Memory B cell (primary cell): ENCODE results near the gene MTHFS.
A peak's percentile ranks its signal among the peaks of the same experiment; 100 is the strongest.

ENCODE experiments used
- ATAC-seq: fragments of 150-1000 bp; cut with Tn5 transposase; 2 replicates; pipeline ENCODE4 v1.10.0; 2021; ENCODE audit warnings: low read depth, mild to moderate bottlenecking, moderate library complexity
- DNase-seq, 2 donors: peaks; one replicate each; pipeline ENCODE4 v3.0.0; 2022; ENCODE audit warnings: low spot score in 2 of 2
- H3K27ac Mint-ChIP-seq: one replicate; pipeline ENCODE4 v1.8.0; 2022; ENCODE audit warnings: mild to moderate bottlenecking, moderate library complexity, mixed read lengths
- H3K27me3 Mint-ChIP-seq: one replicate; pipeline ENCODE4 v1.8.0; 2022; ENCODE audit warnings: mixed read lengths
- H3K36me3 Mint-ChIP-seq: one replicate; pipeline ENCODE4 v1.8.0; 2022; ENCODE audit warnings: mild to moderate bottlenecking, mixed read lengths
- H3K4me1 Mint-ChIP-seq: one replicate; pipeline ENCODE4 v1.8.0; 2022; ENCODE audit warnings: mixed read lengths
- H3K4me3 Mint-ChIP-seq: one replicate; pipeline ENCODE4 v1.8.0; 2022; ENCODE audit warnings: mild to moderate bottlenecking, moderate library complexity, mixed read lengths
- H3K9me3 Mint-ChIP-seq: one replicate; pipeline ENCODE4 v1.8.0; 2022; ENCODE audit warnings: mixed read lengths

The MTHFS gene

GRCh38 chr15:79875213-79875612 lies 21.6 kb downstream of the MTHFS start:
- Mint-ChIP-seq H3K27me3 (no peaks in the 10 kb centered on the region), H3K9me3 (peaks cover 15% of the 10 kb centered on the region), H3K4me3 (no peak overlapping the region), H3K4me1 (peaks cover 5% of the 10 kb centered on the region), H3K27ac (no peak overlapping the region), H3K36me3 (peaks cover 66% of the 10 kb centered on the region)
- DNase-seq: no peak
- ATAC-seq: no peak

- H3K9me3 Mint-ChIP-seq: peaks cover 13% of the 10 kb centered on the region
- H3K36me3 Mint-ChIP-seq: peaks cover 58% of the 10 kb centered on the region
- no peak overlapping the region for H3K27ac Mint-ChIP-seq
- H3K27me3 Mint-ChIP-seq: no peaks in the 10 kb centered on the region
- H3K4me1 Mint-ChIP-seq: peaks cover 5% of the 10 kb centered on the region
- ATAC-seq (no peak), DNase-seq (no peak)
- H3K4me3 Mint-ChIP-seq: no peak overlapping the region
Observed at GRCh38 chr15:79874242-79874641, 22.6 kb downstream of the MTHFS start.

GRCh38 chr15:79872358-79873017 lies 24.3 kb downstream of the MTHFS start:
- ATAC-seq (peak; percentile 34), DNase-seq (no peak)
- Mint-ChIP-seq H3K9me3 (peaks cover 11% of the 10 kb centered on the region), H3K4me1 (peaks cover 7% of the 10 kb centered on the region), H3K27ac (no peak overlapping the region), H3K4me3 (no peak overlapping the region), H3K36me3 (peaks cover 54% of the 10 kb centered on the region), H3K27me3 (no peaks in the 10 kb centered on the region)

GRCh38 chr15:79868554-79868953 lies 28.3 kb downstream of the MTHFS start:
- H3K36me3 Mint-ChIP-seq: peaks cover 39% of the 10 kb centered on the region
- H3K4me1 Mint-ChIP-seq: peaks cover 9% of the 10 kb centered on the region
- H3K27ac Mint-ChIP-seq: no peak overlapping the region

DNA sequence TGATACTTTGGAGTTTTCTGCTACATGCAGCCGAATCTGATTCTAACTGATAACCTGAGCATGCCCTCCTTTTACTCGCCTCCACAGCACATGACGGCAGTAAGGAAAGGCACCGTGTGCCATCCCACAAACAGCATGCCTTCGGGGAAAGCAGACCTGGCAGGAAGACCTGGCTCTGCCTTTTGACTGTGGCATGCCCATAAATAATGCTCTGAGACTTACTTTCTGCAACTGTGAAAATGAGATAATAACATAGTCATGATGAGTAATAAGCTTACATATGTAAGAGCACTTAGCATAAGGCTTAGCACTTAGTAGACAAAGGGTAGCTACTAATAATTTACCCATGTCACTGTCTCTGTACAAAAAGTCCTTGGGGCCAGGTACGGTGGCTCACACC lies 32.9 kb downstream of the MTHFS start:
- ATAC-seq: no peak
- Mint-ChIP-seq H3K4me1 (peaks cover 13% of the 10 kb centered on the region), H3K4me3 (no peak overlapping the region), H3K9me3 (no peaks in the 10 kb centered on the region), H3K27me3 (no peaks in the 10 kb centered on the region), H3K36me3 (peaks cover 32% of the 10 kb centered on the region), H3K27ac (no peak overlapping the region)
- no peak for DNase-seq

More at GRCh38 chr15:79868554-79868953, 28.3 kb downstream of the MTHFS start:
- DNase-seq (no peak), ATAC-seq (no peak)
- H3K9me3 Mint-ChIP-seq: no peaks in the 10 kb centered on the region
- H3K4me3 Mint-ChIP-seq: no peak overlapping the region
- H3K27me3 Mint-ChIP-seq: no peaks in the 10 kb centered on the region

GRCh38 chr15:79862191-79862590 lies 34.6 kb downstream of the MTHFS start:
- H3K36me3 Mint-ChIP-seq: peaks cover 25% of the 10 kb centered on the region
- H3K4me3 Mint-ChIP-seq: no peak overlapping the region
- H3K9me3 Mint-ChIP-seq: no peaks in the 10 kb centered on the region
- no peak overlapping the region for H3K27ac Mint-ChIP-seq
- H3K4me1 Mint-ChIP-seq: peaks cover 11% of the 10 kb centered on the region
- no peak for DNase-seq
- ATAC-seq: no peak
- no peaks in the 10 kb centered on the region for H3K27me3 Mint-ChIP-seq

GRCh38 chr15:79860661-79861060 lies 36.2 kb downstream of the MTHFS start:
- Mint-ChIP-seq H3K27ac (no peak overlapping the region), H3K27me3 (no peaks in the 10 kb centered on the region), H3K36me3 (peaks cover 19% of the 10 kb centered on the region), H3K4me3 (no peak overlapping the region), H3K4me1 (peaks cover 9% of the 10 kb centered on the region), H3K9me3 (no peaks in the 10 kb centered on the region)
- ATAC-seq (no peak), DNase-seq (no peak)

GRCh38 chr15:79858469-79858868 lies 38.3 kb downstream of the MTHFS start:
- Mint-ChIP-seq H3K36me3 (peaks cover 19% of the 10 kb centered on the region), H3K27me3 (no peaks in the 10 kb centered on the region), H3K4me3 (no peak overlapping the region), H3K9me3 (no peaks in the 10 kb centered on the region), H3K27ac (no peak overlapping the region), H3K4me1 (peaks cover 14% of the 10 kb centered on the region)
- ATAC-seq (no peak), DNase-seq (no peak)

DNA sequence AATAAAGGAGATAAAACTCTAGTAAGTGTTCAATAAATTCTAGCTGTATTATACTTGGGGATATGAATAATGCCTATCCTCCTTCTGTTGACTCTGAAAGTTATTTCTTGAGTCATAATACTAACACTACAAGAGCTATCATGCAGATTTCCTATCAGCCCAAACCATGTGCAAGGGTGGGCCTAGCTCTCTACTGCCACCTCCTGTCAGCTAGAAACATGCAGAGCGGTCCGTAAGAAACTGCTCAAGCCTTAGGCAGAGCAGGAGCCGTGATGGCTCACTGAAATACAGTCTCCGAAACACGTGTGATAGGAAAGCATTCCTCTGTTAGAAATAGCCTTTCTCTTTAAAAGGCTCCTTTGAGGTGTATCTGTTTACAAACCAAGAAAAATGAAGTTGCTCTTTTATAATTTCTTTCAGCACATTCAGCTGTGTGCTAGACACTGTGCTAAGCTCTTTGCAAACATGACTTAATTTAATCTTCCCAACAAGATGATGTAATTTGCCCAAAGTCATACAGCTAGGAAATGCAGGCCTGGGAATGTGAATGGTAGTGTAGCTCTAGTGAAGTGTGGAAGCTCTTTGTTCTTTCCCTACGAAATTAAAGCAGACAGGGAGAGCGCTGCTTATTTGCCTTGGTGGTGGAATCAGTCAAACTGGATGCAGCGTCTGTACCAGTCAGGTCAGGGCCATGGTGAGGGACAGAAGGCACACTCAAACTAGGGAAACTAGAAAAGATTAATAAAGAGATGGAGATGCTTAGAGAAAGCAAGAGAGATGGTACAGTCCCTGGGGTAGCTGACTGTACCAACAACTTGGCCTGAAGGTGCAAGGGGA lies 43.1 kb downstream of the MTHFS start:
- peak overlapping the region; percentile 32 for H3K27ac Mint-ChIP-seq
- H3K4me3 Mint-ChIP-seq: no peak overlapping the region
- no peaks in the 10 kb centered on the region for H3K9me3 Mint-ChIP-seq
- peaks cover 14% of the 10 kb centered on the region for H3K36me3 Mint-ChIP-seq
- DNase-seq (peak; percentile 53 to 57), ATAC-seq (peak; percentile 98)
- H3K4me1 Mint-ChIP-seq: peaks cover 25% of the 10 kb centered on the region
- H3K27me3 Mint-ChIP-seq: no peaks in the 10 kb centered on the region

GRCh38 chr15:79849789-79850188 lies 47.0 kb downstream of the MTHFS start:
- no peak overlapping the region for H3K27ac Mint-ChIP-seq
- peaks cover 36% of the 10 kb centered on the region for H3K4me1 Mint-ChIP-seq
- DNase-seq: no peak
- ATAC-seq: no peak
- H3K27me3 Mint-ChIP-seq: no peaks in the 10 kb centered on the region
- H3K9me3 Mint-ChIP-seq: no peaks in the 10 kb centered on the region
- peaks cover 27% of the 10 kb centered on the region for H3K36me3 Mint-ChIP-seq
- H3K4me3 Mint-ChIP-seq: no peak overlapping the region

DNA sequence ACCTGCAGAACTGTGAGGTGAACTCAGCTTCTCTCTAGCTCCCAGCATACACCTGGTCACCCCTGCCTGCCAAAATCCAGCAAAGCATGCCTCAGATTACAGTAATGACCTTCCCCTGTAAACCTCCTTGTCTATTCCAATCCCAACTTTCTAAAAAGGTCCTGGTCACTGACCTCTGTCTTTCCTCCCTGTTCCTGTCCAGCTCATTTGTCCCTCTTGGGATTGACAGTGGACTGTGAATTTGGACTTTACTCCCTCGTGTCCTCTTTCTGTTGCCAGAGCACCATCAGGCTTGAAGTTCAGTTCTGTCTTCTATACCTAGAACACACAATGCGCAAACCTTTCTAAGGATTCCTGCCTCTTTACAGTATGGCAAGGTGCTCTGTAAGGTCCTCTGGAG lies 50.3 kb downstream of the MTHFS start:
- Mint-ChIP-seq H3K9me3 (no peaks in the 10 kb centered on the region), H3K27ac (peak overlapping the region; percentile 9), H3K36me3 (peaks cover 36% of the 10 kb centered on the region), H3K4me1 (peaks cover 29% of the 10 kb centered on the region), H3K27me3 (no peaks in the 10 kb centered on the region), H3K4me3 (no peak overlapping the region)
- ATAC-seq (no peak), DNase-seq (no peak)

GRCh38 chr15:79844221-79844620 lies 52.6 kb downstream of the MTHFS start:
- Mint-ChIP-seq H3K9me3 (no peaks in the 10 kb centered on the region), H3K4me1 (peaks cover 16% of the 10 kb centered on the region), H3K27ac (no peak overlapping the region), H3K27me3 (no peaks in the 10 kb centered on the region), H3K4me3 (no peak overlapping the region), H3K36me3 (peaks cover 33% of the 10 kb centered on the region)
- no peak for DNase-seq
- ATAC-seq: no peak

- Mint-ChIP-seq H3K36me3 (peaks cover 15% of the 10 kb centered on the region), H3K27ac (no peak overlapping the region), H3K27me3 (no peaks in the 10 kb centered on the region), H3K4me1 (peaks cover 2% of the 10 kb centered on the region), H3K4me3 (no peak overlapping the region), H3K9me3 (no peaks in the 10 kb centered on the region)
- ATAC-seq (no peak), DNase-seq (no peak)
Observed at GRCh38 chr15:79837846-79838245, 59.0 kb downstream of the MTHFS start.

DNA sequence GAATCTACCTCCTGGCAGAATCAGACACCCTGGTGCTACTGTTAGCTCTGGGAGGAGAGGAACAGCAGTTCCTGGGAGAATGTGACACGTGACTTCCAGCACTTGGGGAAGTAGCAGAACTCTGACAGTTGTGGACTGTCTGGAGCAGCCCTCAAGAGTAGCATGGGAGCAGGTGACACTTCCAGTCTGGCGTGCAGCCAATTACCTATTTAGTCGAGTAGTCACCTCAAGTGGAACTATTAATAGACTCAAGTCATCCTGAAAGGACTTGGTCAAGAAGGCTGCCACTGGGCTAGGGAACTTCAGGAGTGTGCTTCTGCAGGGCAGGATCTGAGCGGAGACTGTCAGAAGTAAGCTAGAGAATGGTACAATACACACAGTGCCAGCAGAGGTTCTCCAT lies 62.3 kb downstream of the MTHFS start:
- Mint-ChIP-seq H3K36me3 (peaks cover 15% of the 10 kb centered on the region), H3K4me3 (no peak overlapping the region), H3K27ac (no peak overlapping the region), H3K4me1 (peaks cover 5% of the 10 kb centered on the region), H3K9me3 (no peaks in the 10 kb centered on the region), H3K27me3 (no peaks in the 10 kb centered on the region)
- ATAC-seq (no peak), DNase-seq (no peak)
